AML-193 (cell line): ENCODE measurements around the gene HRG.
"Not testable (repeated sequence)": the region's sequence is repeated elsewhere in the genome, so short reads cannot be mapped to it uniquely, and the experiment has no call there.

Experiments used
- DNase-seq, 2 experiments: peaks; one replicate each; lab custom pipeline; 2025; lab: John Stamatoyannopoulos, UW

The HRG gene

GRCh38 chr3:186680869-186681268, 15.1 kb downstream of the HRG start:
- DNase-seq, result no peak

GRCh38 chr3:186682812-186683211, 17.0 kb downstream of the HRG start:
- DNase-seq, result no peak

- DNase-seq, result no peak
Observed at GRCh38 chr3:186683979-186684378, 18.2 kb downstream of the HRG start.

- DNase-seq, result not testable (repeated sequence)
Observed at GRCh38 chr3:186686475-186686874, 20.7 kb downstream of the HRG start.

GRCh38 chr3:186687120-186687651, 21.4 kb downstream of the HRG start:
- DNase-seq, result no peak

GRCh38 chr3:186690304-186690703, 24.5 kb downstream of the HRG start:
- not testable (repeated sequence) for DNase-seq

GRCh38 chr3:186691676-186692075, 25.9 kb downstream of the HRG start:
- no peak for DNase-seq

GRCh38 chr3:186693843-186694242, 28.0 kb downstream of the HRG start:
- DNase-seq, result no peak

- DNase-seq, result no peak
Observed at GRCh38 chr3:186694288-186695032, 28.6 kb downstream of the HRG start.

GRCh38 chr3:186696522-186696921, 30.7 kb downstream of the HRG start:
- no peak for DNase-seq

- DNase-seq, result no peak
Observed at GRCh38 chr3:186697510-186697909, 31.7 kb downstream of the HRG start.

- no peak for DNase-seq
Observed at GRCh38 chr3:186700267-186700666, 34.5 kb downstream of the HRG start.

GRCh38 chr3:186702451-186702850, 36.6 kb downstream of the HRG start:
- DNase-seq, result not testable (repeated sequence)

- peak in 1 of 2 experiments; percentile 14 for DNase-seq
Observed at GRCh38 chr3:186705882-186706780, 40.3 kb downstream of the HRG start.

GRCh38 chr3:186708983-186709679, 43.3 kb downstream of the HRG start:
- DNase-seq, result no peak

- DNase-seq, result not testable (repeated sequence)
Observed at GRCh38 chr3:186710694-186711093, 44.9 kb downstream of the HRG start.

- DNase-seq, result no peak
Observed at GRCh38 chr3:186713499-186713898, 47.7 kb downstream of the HRG start.

GRCh38 chr3:186717039-186717457, 51.2 kb downstream of the HRG start, which contains the start of gene KNG1:
KNG1 (plus strand) TSS chr3:186717359; CDS start chr3:186717543, 184 bp downstream.
- no peak for DNase-seq

GRCh38 chr3:186719945-186720739, 54.3 kb downstream of the HRG start:
- DNase-seq, result no peak

GRCh38 chr3:186722457-186722856, 56.6 kb downstream of the HRG start:
- DNase-seq, result peak in 1 of 2 experiments; percentile 0

- no peak for DNase-seq
Observed at GRCh38 chr3:186724911-186725310, 59.1 kb downstream of the HRG start.
